Measurements from ENCODE around the gene RALGPS1.

RALGPS1 gene

DNA sequence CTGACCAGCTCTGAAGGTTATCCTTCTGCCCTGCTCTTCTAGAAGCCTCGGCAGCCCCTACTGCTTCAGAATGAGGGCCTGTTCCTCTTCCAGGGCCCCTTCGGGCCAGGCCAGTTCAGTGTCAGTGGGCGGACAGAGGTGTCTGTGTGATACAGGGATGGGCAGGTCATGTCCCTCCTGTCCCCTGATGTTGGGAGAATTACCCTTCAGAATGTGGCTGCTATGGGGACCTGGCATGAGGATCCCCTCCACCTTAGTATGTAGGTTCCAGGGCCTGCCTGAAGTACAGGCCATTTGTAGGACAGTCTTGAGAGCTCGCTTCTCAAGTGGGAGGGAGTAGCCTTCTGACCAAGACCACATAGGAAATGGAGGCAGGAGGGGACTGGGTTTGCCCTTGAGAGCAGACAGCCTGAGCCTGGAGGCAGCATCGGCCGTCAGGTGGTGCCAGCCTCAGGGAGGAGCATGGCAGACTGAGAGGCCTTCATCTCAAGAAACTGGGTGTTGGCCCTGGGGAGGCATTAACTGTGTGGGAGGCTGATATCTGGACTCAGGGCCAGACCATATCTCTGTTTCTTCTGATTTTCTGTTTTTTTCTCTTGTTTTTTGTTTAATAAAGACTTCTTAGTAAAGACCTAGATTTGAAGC is 175.9 kb downstream of the RALGPS1 start:
- no peak for DNase-seq (ENCODE audit: extremely low read depth in 1 of 2, low read depth in 1 of 2)

DNA sequence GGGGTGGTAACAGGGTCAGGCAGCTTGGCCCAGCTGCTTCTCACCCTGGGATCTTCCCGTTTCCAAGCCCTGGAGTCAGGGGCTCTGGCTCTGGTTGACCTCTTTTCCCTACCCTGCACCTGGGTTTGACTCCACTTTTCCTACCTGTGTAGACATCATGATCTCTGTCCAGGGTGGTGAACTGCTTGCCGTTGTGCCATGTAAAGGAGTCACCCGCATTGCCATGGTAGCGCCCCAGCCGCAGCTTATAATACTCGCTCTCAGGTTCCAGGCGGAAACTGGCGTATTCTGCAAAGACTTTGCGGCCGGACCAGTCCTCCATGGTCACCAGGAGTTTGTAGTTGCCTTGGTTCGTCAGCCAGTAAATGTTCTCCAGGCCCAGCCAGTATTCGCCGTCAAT is 176.9 kb downstream of the RALGPS1 start:
- DNase-seq (ENCODE audit: extremely low read depth in 1 of 2, low read depth in 1 of 2), result no peak

DNA sequence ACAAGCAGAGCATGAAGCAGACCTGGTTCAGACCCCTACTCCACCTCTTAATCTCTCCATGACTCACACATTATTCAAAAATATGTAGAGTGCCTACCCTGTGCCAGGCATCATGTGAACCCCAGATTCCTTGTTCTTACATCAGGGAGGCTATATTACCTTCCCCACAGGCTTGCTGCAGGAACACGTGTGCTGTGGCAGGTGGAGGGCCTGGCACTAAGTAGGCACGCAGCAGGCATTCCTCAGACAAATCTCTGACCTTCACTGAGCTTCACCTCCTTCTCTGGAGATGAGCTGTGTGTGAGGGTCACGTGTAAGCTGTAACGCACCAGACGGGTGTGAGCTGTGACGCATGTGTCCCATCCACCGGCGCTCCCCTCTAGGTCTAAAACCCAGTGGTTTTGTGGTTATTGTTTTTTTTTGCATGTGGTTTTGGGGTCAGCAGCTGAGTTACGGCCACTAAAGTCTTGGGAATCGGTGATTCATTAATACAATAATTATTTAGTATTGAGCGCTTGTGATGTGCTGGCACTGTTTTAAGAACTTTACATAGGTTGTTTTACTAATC is 177.5 kb downstream of the RALGPS1 start:
- DNase-seq (ENCODE audit: extremely low read depth in 1 of 2, low read depth in 1 of 2), result no peak

DNA sequence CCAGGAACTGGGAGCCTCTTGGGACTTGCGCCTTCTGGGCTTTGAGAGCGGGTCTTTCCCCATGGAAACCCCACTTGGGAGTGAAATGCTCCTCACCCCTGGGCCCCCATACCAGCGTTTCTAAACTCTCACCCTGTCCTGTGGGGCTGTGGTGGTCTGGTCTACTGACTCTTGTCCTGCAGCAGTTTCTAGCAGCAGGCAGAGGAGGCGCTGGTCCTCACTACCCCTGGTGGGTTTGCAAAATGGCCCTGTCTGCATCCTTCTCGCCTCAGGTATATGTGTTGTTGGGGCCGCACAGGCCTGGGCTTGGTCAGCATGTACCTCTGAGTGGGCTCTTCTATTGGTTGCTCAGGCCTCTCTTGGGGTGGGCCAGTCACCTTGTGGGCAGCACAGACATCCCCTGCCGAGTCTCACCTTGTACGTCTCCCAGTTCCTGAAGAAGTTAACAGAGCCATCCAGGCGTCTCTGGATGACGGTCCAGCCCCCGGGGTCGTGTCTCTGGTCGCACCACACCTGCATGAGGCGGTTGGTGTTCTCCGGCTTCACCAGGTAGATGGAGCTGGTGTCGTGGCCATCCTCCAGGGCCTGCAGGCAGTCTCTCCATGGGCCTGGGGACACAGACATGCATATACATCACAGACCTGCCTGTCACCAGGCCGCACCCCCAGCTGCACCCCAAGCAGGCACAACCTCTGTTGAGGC is 178.9 kb downstream of the RALGPS1 start:
- no peak for DNase-seq (ENCODE audit: extremely low read depth in 1 of 2, low read depth in 1 of 2)

DNA sequence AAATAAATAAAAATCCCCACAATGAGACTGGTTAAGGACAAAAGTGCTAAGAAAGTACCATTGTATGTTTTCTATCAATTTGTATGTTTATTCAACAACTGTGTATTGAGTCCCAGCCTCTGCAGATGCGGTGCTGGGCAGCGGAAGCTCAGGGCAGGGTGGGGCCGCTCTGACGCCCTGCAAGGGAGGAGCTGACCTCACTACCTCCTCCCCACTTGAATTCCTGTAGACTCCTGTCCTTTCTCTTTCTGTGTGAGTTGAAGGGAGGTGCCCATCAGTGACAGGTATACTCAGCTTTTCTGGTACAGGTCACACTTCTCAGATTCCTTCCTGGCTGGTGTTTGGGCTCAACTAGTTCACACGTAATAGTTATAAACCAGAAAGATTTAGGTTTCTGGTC is 180.8 kb downstream of the RALGPS1 start:
- DNase-seq (ENCODE audit: extremely low read depth in 1 of 2, low read depth in 1 of 2), result no peak

DNA sequence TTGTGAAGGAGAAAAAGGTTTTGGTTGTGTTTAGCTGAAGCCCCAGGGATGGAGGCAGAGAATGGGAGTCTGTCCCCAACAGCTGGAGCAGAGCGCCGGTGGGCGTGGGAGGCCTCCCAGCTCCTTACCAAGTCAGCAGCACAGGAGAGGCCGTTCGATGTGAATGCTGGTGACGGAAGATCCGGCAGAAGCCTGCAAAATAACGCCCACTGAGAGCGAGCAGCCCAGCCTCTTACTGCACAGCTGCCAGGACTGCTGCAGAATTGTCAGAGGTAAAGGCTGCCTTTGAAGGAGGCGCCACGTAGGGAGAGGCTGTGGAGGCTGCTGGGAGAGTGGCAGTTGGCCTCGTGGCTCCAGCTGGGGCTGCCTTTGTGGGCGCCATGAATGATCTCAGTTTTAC is 181.6 kb downstream of the RALGPS1 start:
- no peak for DNase-seq (ENCODE audit: extremely low read depth in 1 of 2, low read depth in 1 of 2)

DNA sequence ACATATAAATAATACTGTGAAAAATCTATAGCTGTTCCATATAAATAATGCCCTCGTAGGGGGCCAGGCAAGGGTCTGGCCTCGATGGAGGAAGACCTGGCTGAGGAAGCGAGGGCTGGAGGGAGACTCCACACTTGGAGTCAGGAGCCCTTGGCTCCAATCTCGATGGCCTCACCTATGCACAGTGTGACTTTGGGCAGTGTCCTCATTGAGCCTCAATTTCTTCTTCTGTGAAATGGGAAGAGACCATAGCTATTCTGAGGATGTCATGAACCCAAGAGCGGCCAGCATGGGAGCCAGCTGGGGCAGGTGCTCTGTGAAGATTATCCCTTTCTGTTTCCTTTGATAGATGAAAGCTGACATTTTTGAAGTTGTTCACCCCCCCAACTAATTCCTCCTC is 183.1 kb downstream of the RALGPS1 start:
- no peak for DNase-seq (ENCODE audit: extremely low read depth in 1 of 2, low read depth in 1 of 2)

DNA sequence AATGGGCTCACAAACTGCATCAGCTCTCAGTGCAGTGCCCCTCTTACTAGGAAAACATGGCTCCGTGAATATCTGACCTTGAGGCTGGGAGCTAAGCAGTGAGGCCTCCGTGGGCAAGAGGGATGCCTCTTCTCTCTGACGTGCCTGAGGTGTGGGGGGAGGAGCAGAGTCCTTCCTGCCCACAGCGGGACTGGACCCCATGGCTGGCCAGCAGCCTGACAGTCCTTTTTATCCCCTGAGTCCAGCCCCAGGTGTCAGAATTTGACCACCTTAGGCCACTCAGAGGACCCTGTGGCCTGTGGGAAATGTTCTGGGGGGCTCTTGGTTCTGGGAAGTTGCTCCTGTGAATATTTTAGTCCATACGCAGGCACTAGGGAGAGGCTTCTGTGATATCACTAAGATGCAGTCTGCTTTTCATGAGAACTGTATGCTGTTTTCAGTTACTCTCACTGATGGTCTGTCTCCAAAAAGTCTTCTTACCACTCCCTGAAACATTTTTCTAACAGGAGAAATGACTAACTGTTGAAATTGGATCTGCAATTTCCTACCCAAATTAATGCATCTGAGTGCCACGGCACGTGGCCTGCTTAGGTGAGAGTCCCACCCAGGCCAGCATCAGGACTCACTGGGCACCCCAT is 184.5 kb downstream of the RALGPS1 start:
- no peak for DNase-seq (ENCODE audit: extremely low read depth in 1 of 2, low read depth in 1 of 2)

DNA sequence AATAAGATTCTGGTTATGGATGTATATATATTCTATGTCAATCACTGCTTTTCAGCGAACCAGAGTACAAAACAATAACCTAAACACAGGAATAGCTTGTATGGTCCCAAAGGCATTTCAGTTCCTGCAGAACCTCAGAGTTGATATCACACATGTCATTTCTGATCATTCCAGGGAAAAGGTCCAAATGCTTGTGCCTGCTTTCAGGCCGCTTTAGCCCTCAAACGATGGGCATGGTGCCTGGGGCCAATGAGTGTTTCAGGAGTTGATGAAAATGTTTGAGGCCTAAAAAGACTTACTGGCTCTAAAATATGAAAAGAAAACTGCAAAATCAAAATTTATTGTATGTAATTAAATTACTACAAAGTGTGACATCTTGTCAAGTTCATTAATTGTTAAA is 185.1 kb downstream of the RALGPS1 start:
- DNase-seq (ENCODE audit: extremely low read depth in 1 of 2, low read depth in 1 of 2), result no peak

DNA sequence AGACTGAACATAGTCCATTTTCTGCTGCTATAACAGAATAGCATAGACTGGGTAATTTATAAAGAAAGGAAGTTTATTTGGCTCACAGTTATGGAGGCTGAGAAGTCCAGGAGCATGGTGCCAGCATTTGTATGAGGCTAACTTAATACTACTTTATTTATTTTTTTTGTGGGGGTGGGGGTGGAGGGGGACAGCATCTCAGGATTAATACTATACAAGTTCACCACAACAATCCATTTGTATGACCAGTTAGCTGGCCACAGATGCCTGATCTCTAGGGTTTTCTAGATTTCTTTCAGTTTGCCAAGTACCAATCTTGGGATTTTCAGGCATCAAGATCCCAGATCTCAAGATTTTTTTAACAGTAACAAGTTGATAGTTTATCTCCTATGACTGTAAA is 187.6 kb downstream of the RALGPS1 start:
- no peak for DNase-seq (ENCODE audit: extremely low read depth in 1 of 2, low read depth in 1 of 2)

DNA sequence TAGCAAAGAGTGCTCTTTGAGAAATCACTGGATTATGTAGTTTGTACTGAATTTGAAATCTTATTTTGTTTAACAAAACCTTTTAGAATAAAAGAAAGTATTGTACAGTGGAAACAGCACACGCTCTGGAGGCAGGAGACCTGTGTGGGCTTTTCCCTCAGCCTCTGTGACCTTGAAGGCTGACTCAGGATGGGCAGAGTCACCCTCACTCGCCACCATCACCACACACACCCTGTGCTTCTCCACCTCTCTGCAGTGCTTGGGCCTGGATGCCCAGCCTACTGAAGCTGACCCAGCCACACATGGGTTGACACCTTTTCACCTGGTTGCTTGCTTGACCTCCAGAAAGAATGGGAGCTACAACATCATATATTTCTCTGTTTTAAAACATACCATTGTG is 188.2 kb downstream of the RALGPS1 start:
- DNase-seq (ENCODE audit: extremely low read depth in 1 of 2, low read depth in 1 of 2), result no peak

DNA sequence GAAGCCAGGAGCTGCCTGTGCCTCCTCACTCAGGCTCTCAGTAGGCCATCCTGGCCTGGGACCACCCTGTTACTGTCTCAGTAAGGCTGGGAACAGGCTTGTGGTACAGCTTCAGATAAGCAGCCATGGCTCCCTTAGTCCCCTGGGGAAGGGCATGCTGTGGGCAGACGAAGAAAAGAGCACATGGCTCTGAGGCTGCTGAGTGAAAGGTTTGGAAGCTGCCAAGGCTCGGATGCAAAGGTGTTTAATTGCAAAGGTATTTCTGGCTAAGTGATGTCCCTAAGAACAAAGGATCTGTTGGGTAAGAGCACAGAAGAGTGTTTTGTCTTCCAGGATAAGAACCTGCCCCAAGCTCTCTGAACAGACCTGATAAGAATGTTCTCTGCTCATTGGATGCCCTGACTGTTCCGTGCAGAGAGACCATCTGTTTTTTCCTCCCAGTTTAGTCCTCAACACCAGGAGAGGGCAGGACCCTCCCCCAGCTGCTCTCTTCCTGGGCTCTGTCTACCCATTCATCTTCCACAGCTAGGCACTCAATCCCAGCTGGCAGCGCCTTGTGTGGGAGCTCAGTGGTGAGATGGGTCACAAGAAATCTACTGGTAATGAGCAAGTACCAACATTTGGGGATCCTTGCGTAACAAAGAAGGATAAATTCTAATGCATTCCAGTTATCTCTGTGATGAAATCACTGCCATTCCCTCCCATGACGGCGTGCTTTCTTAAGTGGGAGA is 190.2 kb downstream of the RALGPS1 start:
- DNase-seq (ENCODE audit: extremely low read depth in 1 of 2, low read depth in 1 of 2), result no peak

DNA sequence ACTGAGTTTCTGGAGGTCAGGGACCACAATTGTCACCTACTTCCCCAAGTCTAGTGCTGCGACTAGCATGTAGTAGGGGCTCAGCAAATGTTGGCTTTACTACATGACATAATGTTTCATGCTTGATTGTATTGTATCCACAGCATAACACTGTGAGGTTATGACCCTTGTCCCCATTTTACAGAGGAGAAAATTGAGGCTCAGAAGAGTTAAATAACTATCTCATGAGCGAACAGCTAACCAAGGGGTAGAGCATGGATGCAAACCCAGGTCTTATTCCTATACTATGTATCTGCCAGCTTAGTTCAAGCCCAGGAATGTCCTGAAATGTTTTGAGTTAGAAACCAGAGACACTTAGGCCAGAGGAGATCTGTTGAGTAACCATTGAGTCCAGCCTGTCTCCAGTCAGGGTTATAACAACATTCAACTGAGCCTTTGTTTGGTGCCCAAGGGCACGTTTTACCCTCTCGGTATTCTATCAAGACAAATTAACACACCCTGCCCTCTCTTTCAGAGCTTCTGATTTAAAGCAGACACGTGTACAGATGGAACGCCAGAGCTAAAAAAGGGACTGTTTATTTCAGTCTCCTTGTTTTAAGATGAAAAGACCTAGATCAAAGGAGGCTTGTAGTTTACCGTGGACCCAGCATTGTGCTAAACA is 191.4 kb downstream of the RALGPS1 start:
- no peak for DNase-seq (ENCODE audit: extremely low read depth in 1 of 2, low read depth in 1 of 2)

DNA sequence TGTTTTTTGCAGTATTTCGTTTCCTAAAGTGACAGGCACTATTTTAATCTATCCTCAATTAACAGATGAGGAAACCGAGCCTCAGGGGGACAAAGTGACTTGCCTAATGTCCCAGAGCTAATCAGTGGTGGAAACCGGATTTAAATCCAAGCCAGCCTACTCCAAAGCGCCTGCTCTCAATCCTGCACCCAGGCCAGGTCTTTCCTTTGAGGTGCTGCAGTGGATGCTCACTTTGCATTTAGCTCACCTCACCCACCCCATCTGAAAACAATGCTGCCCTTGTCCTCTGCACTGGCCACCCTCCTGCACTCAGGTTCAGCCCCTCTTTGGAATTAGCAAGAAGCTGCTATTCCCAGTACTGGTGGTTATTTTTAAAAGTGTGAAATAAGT is 191.9 kb downstream of the RALGPS1 start:
- DNase-seq (ENCODE audit: extremely low read depth in 1 of 2, low read depth in 1 of 2), result no peak

DNA sequence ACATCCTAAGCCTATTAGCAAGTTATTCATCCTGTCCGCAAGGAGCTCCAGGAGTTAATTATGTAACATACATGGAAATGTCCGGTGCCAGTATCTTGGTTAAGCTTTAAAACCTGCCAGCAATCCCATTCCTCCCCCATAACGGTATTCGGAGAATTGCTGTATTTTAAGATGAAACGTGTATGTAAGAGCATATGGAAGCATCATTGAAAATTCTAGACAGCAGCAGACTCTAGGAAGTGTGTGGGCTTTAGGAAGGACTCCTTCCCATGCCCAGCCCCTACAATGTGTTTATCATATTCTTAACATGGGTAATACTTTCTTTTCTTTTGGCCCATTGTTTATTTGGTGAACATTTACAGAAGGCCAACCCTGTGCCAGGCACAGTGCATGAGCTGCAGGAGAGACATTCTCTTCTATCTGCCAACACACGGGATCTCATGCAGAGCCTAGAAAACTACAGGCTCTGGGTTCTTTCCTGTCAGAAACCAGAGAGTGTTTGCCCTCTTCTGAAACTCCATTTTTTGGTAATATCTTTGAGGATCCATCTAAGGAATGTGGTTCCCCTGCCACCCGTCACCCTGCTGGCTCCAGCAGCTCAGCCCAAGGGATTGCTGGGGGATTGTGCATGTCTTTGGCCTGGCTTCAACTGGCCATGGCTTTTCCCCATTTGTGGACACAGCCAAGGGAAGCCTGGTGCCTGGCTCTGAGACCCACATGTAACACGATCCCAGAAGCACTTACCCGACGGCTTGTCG is 192.8 kb downstream of the RALGPS1 start:
- no peak for DNase-seq (ENCODE audit: extremely low read depth in 1 of 2, low read depth in 1 of 2)

DNA sequence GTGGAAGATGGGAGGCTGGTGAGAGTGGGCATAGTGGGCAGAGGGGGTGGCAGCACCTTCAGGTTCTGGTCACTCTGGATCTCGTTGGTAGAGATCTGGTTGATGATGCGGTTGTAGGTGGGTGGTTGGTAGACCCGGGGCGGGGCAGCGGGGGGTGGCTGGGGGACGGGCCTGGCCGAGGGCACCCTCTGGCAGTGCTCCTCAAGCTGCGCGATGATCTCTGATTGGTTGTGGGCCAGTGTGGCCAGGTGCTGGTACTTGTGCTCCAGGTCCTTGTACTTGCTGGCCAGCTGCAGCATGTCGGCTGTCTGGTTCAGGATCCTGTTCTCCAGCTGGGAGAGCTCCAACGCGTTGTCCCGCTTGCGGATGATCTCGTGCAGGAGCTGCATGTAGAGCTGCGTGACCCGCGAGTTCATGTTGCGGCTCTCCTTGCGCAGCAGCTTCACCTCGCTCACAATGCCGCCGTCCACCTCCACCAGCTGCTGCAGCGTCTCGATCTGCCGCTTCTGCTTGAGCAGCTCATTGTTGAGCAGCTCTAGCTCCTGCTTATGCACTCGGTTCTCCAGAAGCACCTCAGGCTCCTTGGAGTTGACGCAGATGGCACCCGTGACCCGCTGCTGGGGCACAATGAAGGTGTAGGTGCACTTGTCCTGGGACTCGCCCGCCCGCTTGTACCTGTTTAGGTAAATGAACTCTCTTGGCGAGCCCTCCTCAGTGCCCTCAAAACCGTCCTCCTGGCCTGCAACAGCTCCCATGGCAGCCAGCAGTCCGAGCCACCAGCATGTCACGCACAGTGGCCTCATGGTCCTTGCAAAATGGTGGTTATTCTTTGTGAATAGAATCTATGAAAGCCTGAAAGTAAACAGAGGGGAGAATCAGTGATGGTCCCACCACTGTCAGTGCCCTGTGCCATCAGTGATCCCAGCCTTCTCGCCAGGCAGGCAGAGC is 193.6 kb downstream of the RALGPS1 start:
- no peak for DNase-seq (ENCODE audit: extremely low read depth in 1 of 2, low read depth in 1 of 2)

DNA sequence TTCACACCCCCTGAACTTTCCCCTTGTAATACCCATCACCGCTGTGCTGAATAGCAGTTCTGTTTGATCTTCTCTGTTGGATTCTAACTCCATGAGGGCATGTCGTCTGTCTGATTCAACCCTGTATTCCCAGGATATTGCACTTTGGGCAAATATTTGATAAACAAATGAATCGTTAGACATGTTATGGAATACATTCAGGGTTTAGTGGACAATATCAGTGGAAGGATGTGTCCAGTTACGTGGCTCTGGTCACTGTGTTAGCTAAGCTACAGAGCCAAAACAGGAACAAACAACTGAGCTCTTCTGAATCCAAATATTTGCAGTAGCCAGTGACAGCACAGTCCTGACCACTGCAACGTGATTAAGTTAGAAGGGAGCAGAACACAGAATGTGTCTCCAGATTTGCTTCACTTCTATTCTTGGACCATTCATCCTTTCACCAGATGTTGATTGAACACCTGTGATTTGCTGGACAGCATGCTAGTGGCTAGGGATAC is 194.7 kb downstream of the RALGPS1 start:
- DNase-seq (ENCODE audit: extremely low read depth in 1 of 2, low read depth in 1 of 2), result no peak

DNA sequence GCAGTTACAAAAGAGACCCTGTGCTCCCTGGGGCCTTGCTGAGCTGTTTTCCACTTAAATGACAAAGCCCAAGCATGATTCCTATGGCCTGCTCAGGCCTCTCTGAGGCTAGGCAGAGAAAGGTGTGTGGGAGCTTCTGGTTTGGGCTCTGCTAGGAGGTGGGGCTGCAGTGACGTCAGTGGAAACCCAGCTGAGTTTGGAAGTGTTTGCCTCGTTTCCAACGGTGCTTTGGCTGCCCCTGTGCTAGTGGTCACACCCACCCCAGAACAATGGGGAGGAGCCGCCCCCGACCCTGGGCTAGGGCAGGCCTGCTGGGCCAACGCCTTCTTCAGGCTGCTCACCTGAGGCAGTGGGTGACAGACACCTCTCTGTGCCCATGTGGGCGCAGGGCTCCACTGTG is 197.5 kb downstream of the RALGPS1 start:
- no peak for DNase-seq (ENCODE audit: extremely low read depth in 1 of 2, low read depth in 1 of 2)

DNA sequence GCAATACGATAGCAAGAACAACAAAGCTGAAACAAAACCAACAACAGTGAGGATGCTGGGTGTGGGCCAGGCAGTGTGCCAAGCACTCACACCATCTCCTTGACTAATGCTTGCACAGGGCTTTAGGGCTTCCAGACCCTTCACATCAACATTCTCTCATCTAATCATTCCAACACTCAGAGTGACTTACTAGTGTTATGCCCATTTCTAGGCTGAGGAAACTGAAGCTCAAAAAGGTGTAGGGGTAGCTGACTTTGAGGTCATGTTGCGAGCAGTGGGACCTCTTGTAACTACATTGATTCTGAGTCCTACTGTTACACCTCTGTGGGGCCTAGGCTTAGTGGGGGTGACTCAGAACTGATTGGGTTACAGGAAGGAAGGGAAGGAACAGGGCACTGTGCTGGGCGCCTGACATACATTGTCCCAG is 198.2 kb downstream of the RALGPS1 start:
- DNase-seq (ENCODE audit: extremely low read depth in 1 of 2, low read depth in 1 of 2), result no peak
